ENCODE results near the gene SAP30BP.
A peak's percentile ranks its signal among the peaks of the same experiment; 100 is the strongest.

Gene SAP30BP

GRCh38 chr17:75691801-75692626 is 24.9 kb downstream of the SAP30BP start:
- DNase-seq, result no peak

GRCh38 chr17:75692976-75693375 is 25.8 kb downstream of the SAP30BP start:
- DNase-seq, result no peak

GRCh38 chr17:75693500-75694481 is 26.7 kb downstream of the SAP30BP start:
- peak; percentile 62 for DNase-seq

- DNase-seq, result no peak
These were observed 27.4 kb downstream of the SAP30BP start for GRCh38 chr17:75694536-75694935.

- no peak for DNase-seq
These were observed 28.1 kb downstream of the SAP30BP start for GRCh38 chr17:75695141-75695829.

GRCh38 chr17:75695830-75696271 is 28.7 kb downstream of the SAP30BP start:
- DNase-seq, result peak; percentile 17

- no peak for DNase-seq
These were observed 30.6 kb downstream of the SAP30BP start for GRCh38 chr17:75697651-75698291.

GRCh38 chr17:75698659-75699058 is 31.5 kb downstream of the SAP30BP start:
- DNase-seq, result no peak

GRCh38 chr17:75701288-75701687 is 34.1 kb downstream of the SAP30BP start:
- no peak for DNase-seq

- no peak for DNase-seq
These were observed 36.1 kb downstream of the SAP30BP start for GRCh38 chr17:75703191-75703590.

- no peak for DNase-seq
These were observed 36.5 kb downstream of the SAP30BP start for GRCh38 chr17:75703591-75703990.

GRCh38 chr17:75704963-75705875 is 38.1 kb downstream of the SAP30BP start:
- no peak for DNase-seq

GRCh38 chr17:75706042-75706728 is 39.0 kb downstream of the SAP30BP start:
- no peak for DNase-seq

GRCh38 chr17:75707079-75707571 is 40.0 kb downstream of the SAP30BP start:
- no peak for DNase-seq

GRCh38 chr17:75712446-75712845 is 45.3 kb downstream of the SAP30BP start:
- DNase-seq, result no peak

GRCh38 chr17:75719732-75720131 is 52.6 kb downstream of the SAP30BP start:
- no peak for DNase-seq

GRCh38 chr17:75720656-75721462 is 53.7 kb downstream of the SAP30BP start, which contains the start of gene ITGB4:
Gene ITGB4 (plus strand): TSS chr17:75721459. CDS start chr17:75724704, 3,245 bp downstream.
- DNase-seq, result no peak

- DNase-seq, result no peak
These were observed 54.4 kb downstream of the SAP30BP start for GRCh38 chr17:75721463-75722011.

- DNase-seq, result no peak
These were observed 54.9 kb downstream of the SAP30BP start for GRCh38 chr17:75722076-75722475.

Data from NCI-H1694 (cell line).